Suprapubic skin (tissue), 4 donors: ENCODE data around the gene PDGFRA.

Source experiments
- EP300 ChIP-seq: sonication (generic); formaldehyde crosslinking; IDR thresholded peaks from one replicate; pipeline ENCODE4 v1.6.1; 2017; ENCODE audit warnings: antibody characterized with exemption
- POLR2A ChIP-seq, 2 donors: fragments of 450-650 bp; IDR thresholded peaks; one replicate each; pipeline ENCODE4 v1.6.1; 2017; ENCODE audit warnings: antibody characterized with exemption in 2 of 2, mild to moderate bottlenecking in 2 of 2, moderate library complexity in 2 of 2
- POLR2AphosphoS5 ChIP-seq, 3 donors: sonication (generic); formaldehyde crosslinking; IDR thresholded peaks; one replicate each; pipeline ENCODE4 v1.6.1; 2017; ENCODE audit warnings: antibody characterized with exemption in 3 of 3
- TF ChIP-seq, protein P1 (sequence below), 2 donors: fragments of 200-600 bp in 1 of 2; fragments of 450-650 bp in 1 of 2; sonication (generic) in 1 of 2; IDR thresholded peaks; one replicate each; pipeline ENCODE4 v1.5.1; 2016 to 2019; ENCODE audit warnings: antibody characterized with exemption in 2 of 2, mild to moderate bottlenecking in 1 of 2, moderate library complexity in 1 of 2

- TF ChIP-seq, protein P1, sequence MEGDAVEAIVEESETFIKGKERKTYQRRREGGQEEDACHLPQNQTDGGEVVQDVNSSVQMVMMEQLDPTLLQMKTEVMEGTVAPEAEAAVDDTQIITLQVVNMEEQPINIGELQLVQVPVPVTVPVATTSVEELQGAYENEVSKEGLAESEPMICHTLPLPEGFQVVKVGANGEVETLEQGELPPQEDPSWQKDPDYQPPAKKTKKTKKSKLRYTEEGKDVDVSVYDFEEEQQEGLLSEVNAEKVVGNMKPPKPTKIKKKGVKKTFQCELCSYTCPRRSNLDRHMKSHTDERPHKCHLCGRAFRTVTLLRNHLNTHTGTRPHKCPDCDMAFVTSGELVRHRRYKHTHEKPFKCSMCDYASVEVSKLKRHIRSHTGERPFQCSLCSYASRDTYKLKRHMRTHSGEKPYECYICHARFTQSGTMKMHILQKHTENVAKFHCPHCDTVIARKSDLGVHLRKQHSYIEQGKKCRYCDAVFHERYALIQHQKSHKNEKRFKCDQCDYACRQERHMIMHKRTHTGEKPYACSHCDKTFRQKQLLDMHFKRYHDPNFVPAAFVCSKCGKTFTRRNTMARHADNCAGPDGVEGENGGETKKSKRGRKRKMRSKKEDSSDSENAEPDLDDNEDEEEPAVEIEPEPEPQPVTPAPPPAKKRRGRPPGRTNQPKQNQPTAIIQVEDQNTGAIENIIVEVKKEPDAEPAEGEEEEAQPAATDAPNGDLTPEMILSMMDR (IDR thresholded peaks at IDR 0.05), result no peak
- no peak for TF ChIP-seq EP300
- no peak for TF ChIP-seq POLR2AphosphoS5 (IDR thresholded peaks at IDR 0.05)
- TF ChIP-seq POLR2A (IDR thresholded peaks at IDR 0.05), result no peak
Observed at GRCh38 chr4:54231419-54231767, 2.3 kb downstream of the PDGFRA start.
